GM23248 (cell line): Measurements from ENCODE around the gene ELOVL5.

Experiments
- EZH2 ChIP-seq: fragments of 200-600 bp; sonication (generic); IDR thresholded peaks from 2 replicates; pipeline ENCODE4 v1.6.1; 2018; ENCODE audit warnings: antibody characterized with exemption, mild to moderate bottlenecking; ENCODE audit not compliant: insufficient read depth, poor library complexity, severe bottlenecking
- EZH2phosphoT487 ChIP-seq: fragments of 200-600 bp; sonication (generic); IDR thresholded peaks from 2 replicates; pipeline ENCODE4 v1.6.1; 2018; ENCODE audit warnings: antibody characterized with exemption, moderate library complexity, mild to moderate bottlenecking, low read depth; ENCODE audit not compliant: insufficient read depth

DNA sequence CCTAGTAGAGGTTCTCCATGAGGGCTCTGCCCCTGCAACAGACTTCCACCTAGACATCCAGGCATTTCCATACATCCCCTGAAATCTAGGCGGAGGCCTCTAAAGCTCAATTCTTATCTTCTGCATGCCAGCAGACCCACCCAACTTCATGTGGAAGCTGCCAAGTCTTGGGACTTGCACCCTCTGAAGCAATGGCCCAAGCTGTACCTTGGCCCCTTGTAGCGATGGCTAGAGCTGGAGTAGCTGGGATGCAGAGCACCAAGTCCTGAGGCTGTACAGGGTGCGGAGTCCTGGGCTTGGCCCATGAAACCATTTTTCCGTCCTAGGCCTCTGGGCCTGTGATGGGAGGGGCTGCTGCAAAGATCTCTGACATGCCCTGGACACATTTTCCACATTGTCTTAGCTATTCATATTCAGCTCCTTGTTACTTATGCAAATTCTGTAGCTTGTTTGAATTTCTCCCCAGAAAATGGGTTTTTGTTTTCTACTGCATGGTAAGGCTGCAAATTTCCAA is 17.4 kb upstream of the ELOVL5 start:
- TF ChIP-seq EZH2phosphoT487 (no peak), EZH2 (no peak)
